ENCODE data around the gene FOXD3. TPM values are rescaled to one million over a fixed set of nuclear protein-coding genes. Genes with fewer than 3 reads are reported as not detected.

FOXD3 gene
- total RNA-seq, 3 donors from 2014 or later, result 0.14 to 5.0 (median 0.55) TPM

- Histone ChIP-seq H3K4me1 (ENCODE audit: low read depth) (no peaks in the 10 kb centered on the region), H3K4me3 (no peak overlapping the region), H3K36me3 (ENCODE audit: low read depth) (no peaks in the 10 kb centered on the region), H3K9me3 (no peaks in the 10 kb centered on the region)
- ATAC-seq, result no peak
- TF ChIP-seq CTCF (IDR thresholded peaks at IDR 0.05), result no peak
- intact Hi-C loops (cut with DNase I, micrococcal nuclease), result no loop called here
- no peak for DNase-seq
These were observed 37.2 kb downstream of the FOXD3 start for GRCh38 chr1:63359561-63359960.

- Histone ChIP-seq H3K36me3 (ENCODE audit: low read depth) (no peaks in the 10 kb centered on the region), H3K4me3 (no peak overlapping the region), H3K9me3 (no peaks in the 10 kb centered on the region), H3K4me1 (ENCODE audit: low read depth) (no peaks in the 10 kb centered on the region)
- no peak for TF ChIP-seq CTCF (IDR thresholded peaks at IDR 0.05)
- peak; percentile 13 for ATAC-seq
- DNase-seq, result no peak
- intact Hi-C loops (cut with DNase I, micrococcal nuclease), result no loop called here
These were observed 39.7 kb downstream of the FOXD3 start for GRCh38 chr1:63362073-63362472.

- intact Hi-C loops (cut with DNase I, micrococcal nuclease), result no loop called here
These were observed 40.2 kb downstream of the FOXD3 start for GRCh38 chr1:63362578-63362977.

GRCh38 chr1:63363014-63363413 lies 40.6 kb downstream of the FOXD3 start:
- DNase-seq (no peak), ATAC-seq (no peak)
- intact Hi-C loops (cut with DNase I, micrococcal nuclease), result no loop called here
- H3K4me1 ChIP-seq (ENCODE audit: low read depth), result no peaks in the 10 kb centered on the region
- H3K4me3 ChIP-seq, result no peak overlapping the region
- no peak for TF ChIP-seq CTCF (IDR thresholded peaks at IDR 0.05)
- H3K36me3 ChIP-seq (ENCODE audit: low read depth), result no peaks in the 10 kb centered on the region
- no peaks in the 10 kb centered on the region for H3K9me3 ChIP-seq

More at GRCh38 chr1:63362578-63362977, 40.2 kb downstream of the FOXD3 start:
- ATAC-seq, result no peak
- TF ChIP-seq CTCF (IDR thresholded peaks at IDR 0.05), result no peak
- Histone ChIP-seq H3K36me3 (ENCODE audit: low read depth) (no peaks in the 10 kb centered on the region), H3K4me3 (no peak overlapping the region), H3K4me1 (ENCODE audit: low read depth) (no peaks in the 10 kb centered on the region), H3K9me3 (no peaks in the 10 kb centered on the region)
- DNase-seq, result no peak

GRCh38 chr1:63366908-63367214 lies 44.5 kb downstream of the FOXD3 start:
- DNase-seq (no peak), ATAC-seq (no peak)
- Histone ChIP-seq H3K4me1 (ENCODE audit: low read depth) (peaks cover 3% of the 10 kb centered on the region), H3K9me3 (no peaks in the 10 kb centered on the region), H3K4me3 (no peak overlapping the region), H3K36me3 (ENCODE audit: low read depth) (no peaks in the 10 kb centered on the region)
- intact Hi-C loops (cut with DNase I, micrococcal nuclease), result no loop called here
- no peak for TF ChIP-seq CTCF (IDR thresholded peaks at IDR 0.05)

Measured in mucosa of descending colon (tissue), 3 donors.